Hematopoietic multipotent progenitor cell treated with erythropoietin and hydrocortisone succinate and interleukin-3 and kit ligand, for 4 days (in vitro differentiated cells): ENCODE data around the gene KCNJ2.

Experiments
- DNase-seq: peaks from one replicate; pipeline ENCODE4 v3.0.0-alpha.2; 2015

The KCNJ2 gene

GRCh38 chr17:70161519-70161918 lies 7.8 kb upstream of the KCNJ2 start:
- DNase-seq = no peak

DNA sequence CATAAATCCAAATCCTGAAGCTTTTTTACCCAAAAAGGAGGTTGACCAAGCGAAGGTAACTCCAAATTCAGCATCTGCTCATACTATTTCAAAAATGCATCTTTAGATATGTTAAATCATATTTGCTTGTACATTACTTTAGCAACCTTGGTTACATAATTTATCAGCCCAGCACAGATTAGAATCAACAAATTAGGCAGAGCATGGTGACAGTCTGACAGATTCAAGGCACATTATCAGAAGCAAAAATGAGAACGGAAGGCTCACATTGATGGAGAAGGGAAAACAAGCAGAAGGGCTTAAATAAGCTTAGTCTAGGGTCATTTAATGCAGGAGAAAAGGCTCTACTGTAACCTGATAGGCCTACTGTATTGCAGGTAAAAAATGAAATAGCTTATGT lies 3.9 kb upstream of the KCNJ2 start:
- no peak for DNase-seq

- no peak for DNase-seq
These were observed 2.7 kb upstream of the KCNJ2 start for GRCh38 chr17:70166615-70167014.

GRCh38 chr17:70168044-70168976 lies 1.0 kb upstream of the KCNJ2 start:
- peak; percentile 80 for DNase-seq

- peak; percentile 34 for DNase-seq
These were observed 621 bp downstream of the KCNJ2 start for GRCh38 chr17:70169709-70170597.

DNA sequence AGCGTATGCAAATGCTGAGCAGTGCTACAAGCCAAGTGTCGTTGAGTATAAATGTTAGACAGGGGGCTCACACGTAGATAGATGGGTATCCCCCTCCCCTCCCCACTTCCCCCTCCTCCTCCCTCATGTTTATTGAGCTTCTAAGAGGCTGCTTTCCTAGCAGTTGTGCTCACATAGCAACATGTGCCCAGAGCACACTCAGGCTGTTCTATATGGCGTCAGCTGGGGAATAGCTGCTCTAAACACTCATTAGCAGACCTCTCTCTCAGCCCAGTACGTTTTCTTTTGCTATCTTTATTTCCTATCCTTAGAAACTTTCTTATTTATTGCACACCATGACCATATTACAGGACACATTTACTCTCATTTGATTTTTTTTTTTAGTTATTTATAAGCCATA lies 1.8 kb downstream of the KCNJ2 start:
- no peak for DNase-seq

DNA sequence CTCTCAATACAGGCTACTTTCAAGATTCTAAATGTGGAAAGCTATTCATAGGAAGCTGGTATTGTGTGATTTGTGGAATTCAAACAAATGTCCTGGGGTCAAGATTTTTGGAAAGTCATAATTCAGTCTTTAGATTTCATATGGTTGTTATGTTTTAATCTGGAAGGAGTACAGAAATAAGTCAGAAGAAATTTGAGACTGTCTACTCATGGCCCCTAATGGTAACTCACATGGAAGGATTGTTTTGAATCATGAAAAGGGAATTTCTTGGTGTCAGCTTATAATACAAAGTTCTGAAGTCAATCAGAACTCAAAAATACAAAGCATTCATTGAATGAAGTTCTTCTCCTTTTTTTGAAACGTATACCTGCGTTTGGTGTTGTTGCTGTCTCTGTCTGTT lies 3.1 kb downstream of the KCNJ2 start:
- DNase-seq = no peak

DNA sequence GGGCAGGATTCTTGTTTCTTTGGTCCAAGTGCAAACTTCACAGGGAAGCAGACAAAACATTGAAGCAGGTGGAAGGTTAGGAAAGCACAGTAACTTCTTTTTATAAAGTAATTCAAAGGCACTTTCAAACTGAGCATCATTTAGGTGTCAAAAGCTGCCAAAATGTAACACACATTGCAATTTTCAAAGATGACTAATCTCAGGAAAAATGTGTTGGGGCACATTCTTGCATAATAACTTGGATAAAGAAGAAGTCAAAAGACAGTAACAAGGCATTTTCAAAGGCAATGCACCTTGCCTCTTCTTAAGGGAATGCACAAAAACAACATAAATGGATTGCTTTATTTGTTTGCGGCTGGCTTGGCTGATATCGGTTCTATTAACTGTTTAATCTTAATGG lies 3.6 kb downstream of the KCNJ2 start:
- peak; percentile 5 for DNase-seq

DNA sequence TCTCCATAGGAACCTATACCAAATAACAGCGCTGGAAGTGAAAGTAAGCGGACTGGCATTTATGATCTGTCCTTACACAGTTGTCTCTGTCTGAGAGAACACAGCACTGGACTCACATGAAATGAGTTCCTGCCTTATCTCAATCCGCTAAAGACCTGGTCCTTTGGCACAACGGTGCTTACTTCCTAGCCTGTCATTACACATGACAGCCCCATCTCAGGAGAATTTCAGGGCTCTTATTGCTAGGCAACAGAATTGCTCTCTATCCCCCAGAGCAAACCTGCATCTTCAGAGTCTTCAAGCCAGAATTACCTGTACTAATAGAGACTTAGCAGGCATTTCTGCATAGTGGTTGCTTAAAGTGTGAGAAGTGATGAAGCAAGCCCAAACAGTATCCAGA lies 4.3 kb downstream of the KCNJ2 start:
- DNase-seq = no peak

- no peak for DNase-seq
These were observed 12.0 kb downstream of the KCNJ2 start for GRCh38 chr17:70181376-70181775.

- no peak for DNase-seq
These were observed 12.5 kb downstream of the KCNJ2 start for GRCh38 chr17:70181866-70182265.

- no peak for DNase-seq
These were observed 14.2 kb downstream of the KCNJ2 start for GRCh38 chr17:70183508-70183907.

- DNase-seq = no peak
These were observed 14.9 kb downstream of the KCNJ2 start for GRCh38 chr17:70184207-70184606.

DNA sequence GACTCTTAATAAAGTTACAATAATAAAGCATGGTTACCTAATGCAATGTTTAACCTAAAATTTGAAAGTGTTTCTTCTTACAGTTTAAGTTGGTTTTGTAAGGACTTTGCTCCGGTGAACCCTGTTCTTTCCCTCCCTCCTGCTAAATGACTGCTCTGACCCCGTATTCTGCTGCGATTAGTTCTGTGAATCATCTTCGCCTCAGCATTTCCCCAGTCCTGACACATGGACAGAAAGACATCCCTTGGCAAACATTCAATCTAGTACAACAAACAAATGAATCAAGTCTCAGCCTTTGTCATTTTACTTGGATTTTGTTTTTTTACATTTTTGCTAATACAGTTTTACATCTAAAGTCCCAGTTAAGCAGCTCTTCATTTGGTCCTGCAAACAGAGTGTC lies 15.4 kb downstream of the KCNJ2 start:
- no peak for DNase-seq

DNA sequence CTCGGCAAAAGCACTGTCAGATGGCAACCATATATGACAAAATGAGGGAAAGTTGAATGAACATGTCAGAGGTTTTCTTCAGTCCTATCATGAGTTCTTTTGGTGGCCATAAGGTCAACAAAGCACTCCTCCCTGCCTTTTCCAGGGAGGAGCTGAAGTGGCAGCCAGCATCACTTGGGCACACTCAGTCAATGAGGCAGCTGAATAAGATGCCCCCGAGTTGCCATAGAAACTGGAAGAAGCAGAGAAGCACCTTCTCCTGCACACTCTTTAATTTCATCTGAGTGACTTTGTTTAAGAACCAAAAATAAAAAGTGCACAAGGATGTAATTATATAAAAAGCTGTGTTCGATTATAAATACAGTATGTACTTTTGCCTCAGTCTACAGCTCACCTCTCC lies 16.0 kb downstream of the KCNJ2 start:
- DNase-seq = no peak

- DNase-seq = no peak
These were observed 18.1 kb downstream of the KCNJ2 start for GRCh38 chr17:70187383-70187782.

DNA sequence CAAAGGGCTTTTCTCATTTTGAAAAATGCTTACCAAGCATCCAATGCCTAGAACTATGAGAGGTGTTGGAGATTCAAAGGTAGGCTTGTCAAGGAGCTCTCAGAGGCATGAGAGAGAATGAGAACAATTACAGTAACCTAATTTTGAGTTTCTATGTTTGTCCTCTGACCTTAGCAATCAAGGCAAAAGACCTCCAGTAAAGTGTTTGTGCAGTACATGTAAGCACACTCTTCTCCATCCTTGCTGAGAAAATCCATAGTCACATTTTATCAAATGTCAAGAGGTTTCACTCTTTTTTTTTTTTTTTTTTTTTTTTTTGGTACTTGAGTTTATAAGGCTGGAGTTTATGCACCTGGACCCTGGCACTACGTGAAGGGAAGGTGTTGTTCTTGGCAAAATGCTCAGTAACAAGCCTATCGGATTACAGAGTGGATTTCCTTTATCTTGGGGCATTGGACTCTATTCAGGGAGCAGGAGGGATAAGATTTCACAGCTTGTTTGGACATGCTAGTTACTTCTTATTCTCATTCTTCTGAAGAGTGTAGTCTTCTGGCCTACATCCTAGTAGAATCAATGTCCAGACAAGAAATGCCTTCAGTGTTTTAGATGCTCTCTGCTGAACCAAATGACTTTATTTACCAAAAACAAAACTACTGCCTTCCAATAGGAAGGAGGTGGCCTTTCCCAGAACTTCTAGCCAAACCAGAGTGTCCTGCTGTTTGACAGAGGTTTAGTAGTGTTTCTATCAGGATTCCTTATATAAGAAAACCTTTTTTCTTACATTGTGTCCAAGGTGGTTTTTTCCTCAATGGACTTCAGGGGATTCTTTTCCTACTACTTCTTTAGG lies 21.9 kb downstream of the KCNJ2 start:
- DNase-seq = no peak

- no peak for DNase-seq
These were observed 25.8 kb downstream of the KCNJ2 start for GRCh38 chr17:70195091-70195490.

DNA sequence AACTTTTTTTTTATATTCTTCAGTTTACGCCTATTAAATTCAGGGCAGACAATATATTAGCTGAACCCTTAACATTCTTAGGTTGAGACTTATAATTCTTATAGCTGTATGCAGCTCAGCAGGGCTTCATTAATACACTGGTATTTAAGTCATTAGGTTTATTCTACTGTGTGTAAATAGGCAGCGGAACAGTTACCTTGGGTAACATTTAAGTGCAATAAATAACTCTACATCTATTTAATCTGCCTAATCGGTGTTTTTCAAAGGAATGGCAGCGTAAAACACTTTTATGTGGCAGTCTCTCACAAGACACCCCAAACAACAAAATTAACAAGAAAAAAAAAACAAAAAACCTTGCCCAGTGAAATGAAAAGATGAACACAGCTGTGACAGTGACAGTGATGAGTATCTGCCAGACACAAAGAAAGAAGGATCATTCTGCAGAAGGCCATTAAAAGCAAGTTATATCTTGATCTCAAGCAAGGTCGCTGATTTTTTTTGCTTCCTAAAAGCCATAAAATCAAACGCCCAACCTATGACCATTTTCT lies 32.6 kb downstream of the KCNJ2 start:
- no peak for DNase-seq

DNA sequence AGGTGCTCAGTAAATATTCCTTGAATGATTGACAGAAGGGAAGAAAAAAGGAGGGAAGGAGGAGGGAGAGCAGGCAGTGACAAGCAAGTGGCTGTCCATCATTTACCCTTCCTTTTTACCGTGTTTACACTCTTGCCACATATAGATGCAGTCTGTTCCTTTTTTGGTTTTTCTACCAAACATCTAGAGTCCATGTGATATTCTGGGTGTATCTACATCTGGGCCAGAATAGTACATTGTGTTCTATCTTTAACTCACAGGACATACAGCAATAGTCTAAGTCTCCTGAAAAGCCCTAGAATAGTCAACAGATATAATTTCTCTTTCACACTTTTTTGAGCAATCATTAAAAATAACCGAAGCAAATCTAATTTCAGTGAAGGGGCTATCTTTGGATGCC lies 33.5 kb downstream of the KCNJ2 start:
- no peak for DNase-seq

- DNase-seq = no peak
These were observed 35.1 kb downstream of the KCNJ2 start for GRCh38 chr17:70204431-70204830.

DNA sequence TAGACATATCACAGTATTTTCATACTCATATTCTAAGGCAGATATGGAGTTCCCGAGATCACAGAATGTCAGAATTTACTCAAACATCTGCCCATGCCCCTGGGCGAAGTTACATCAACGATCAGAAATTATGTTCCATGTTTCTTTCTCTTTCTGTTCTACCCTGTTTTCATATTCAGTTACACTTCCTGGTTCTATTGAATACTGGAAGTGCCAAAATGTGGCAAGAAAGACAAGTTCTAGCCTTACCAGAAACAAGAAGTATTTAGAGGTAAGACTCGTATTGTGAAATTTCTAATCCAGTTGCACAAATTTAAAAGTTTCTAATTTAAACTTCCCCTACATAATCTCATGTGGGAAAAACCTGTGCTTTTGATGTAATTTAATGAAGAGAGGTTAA lies 36.1 kb downstream of the KCNJ2 start:
- peak; percentile 58 for DNase-seq
